ENCODE data around the gene BBX.

DNA sequence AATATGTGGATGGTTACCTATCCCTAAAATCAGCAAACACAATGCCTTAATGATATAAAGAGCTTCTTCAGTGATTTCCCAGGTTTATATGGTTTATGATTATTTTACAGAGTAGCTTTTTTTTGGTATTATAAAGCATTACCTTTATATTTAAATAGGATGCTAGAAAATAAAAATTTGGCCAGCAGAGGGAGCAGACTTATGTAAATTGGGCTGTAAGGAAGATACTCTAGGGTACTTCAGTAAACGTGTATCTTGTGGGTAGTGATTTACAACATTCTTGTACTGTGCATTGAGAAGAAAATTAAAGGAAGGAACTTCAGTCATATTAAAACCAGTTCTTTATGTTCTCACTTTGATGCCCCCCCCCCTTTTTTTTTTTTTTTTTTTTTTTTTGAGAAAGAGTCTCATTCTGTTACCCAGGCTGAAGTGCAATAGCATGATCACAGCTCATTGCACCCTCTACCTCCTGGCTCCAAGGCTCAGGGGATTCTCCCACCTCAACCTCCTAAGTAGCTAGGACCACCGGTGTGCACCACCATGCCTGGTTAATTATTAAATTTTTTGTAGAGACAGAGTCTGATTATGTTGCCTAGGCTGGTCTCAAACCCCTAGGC lies 167.9 kb downstream of the BBX start:
- TF ChIP-seq, protein P1, sequence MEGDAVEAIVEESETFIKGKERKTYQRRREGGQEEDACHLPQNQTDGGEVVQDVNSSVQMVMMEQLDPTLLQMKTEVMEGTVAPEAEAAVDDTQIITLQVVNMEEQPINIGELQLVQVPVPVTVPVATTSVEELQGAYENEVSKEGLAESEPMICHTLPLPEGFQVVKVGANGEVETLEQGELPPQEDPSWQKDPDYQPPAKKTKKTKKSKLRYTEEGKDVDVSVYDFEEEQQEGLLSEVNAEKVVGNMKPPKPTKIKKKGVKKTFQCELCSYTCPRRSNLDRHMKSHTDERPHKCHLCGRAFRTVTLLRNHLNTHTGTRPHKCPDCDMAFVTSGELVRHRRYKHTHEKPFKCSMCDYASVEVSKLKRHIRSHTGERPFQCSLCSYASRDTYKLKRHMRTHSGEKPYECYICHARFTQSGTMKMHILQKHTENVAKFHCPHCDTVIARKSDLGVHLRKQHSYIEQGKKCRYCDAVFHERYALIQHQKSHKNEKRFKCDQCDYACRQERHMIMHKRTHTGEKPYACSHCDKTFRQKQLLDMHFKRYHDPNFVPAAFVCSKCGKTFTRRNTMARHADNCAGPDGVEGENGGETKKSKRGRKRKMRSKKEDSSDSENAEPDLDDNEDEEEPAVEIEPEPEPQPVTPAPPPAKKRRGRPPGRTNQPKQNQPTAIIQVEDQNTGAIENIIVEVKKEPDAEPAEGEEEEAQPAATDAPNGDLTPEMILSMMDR (IDR thresholded peaks at IDR 0.05) = peak in 3 of 4 experiments; percentile 39 to 55 (median 53)
- no peak for TF ChIP-seq POLR2A (IDR thresholded peaks at IDR 0.05)
- TF ChIP-seq POLR2AphosphoS5 (IDR thresholded peaks at IDR 0.05) = no peak

Data from gastroesophageal sphincter (tissue), 3 donors.